ENCODE results near the gene ZBTB4.
A peak's percentile ranks its signal among the peaks of the same experiment; 100 is the strongest.

The ZBTB4 gene, protein sequence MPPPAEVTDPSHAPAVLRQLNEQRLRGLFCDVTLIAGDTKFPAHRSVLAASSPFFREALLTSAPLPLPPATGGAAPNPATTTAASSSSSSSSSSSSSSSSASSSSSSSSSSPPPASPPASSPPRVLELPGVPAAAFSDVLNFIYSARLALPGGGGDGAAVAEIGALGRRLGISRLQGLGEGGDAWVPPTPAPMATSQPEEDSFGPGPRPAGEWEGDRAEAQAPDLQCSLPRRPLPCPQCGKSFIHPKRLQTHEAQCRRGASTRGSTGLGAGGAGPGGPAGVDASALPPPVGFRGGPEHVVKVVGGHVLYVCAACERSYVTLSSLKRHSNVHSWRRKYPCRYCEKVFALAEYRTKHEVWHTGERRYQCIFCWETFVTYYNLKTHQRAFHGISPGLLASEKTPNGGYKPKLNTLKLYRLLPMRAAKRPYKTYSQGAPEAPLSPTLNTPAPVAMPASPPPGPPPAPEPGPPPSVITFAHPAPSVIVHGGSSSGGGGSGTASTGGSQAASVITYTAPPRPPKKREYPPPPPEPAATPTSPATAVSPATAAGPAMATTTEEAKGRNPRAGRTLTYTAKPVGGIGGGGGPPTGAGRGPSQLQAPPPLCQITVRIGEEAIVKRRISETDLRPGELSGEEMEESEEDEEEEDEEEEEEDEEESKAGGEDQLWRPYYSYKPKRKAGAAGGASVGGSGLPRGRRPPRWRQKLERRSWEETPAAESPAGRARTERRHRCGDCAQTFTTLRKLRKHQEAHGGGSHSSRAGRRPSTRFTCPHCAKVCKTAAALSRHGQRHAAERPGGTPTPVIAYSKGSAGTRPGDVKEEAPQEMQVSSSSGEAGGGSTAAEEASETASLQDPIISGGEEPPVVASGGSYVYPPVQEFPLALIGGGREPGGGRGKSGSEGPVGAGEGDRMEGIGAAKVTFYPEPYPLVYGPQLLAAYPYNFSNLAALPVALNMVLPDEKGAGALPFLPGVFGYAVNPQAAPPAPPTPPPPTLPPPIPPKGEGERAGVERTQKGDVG

GRCh38 chr17:7479213-7480088, at the start of gene ZBTB4:
TSS of gene ZBTB4 (minus strand) at chr17:7479631. CDS start at chr17:7466801, 12,830 bp downstream.
- peak; percentile 73 to 79 for DNase-seq

DNA sequence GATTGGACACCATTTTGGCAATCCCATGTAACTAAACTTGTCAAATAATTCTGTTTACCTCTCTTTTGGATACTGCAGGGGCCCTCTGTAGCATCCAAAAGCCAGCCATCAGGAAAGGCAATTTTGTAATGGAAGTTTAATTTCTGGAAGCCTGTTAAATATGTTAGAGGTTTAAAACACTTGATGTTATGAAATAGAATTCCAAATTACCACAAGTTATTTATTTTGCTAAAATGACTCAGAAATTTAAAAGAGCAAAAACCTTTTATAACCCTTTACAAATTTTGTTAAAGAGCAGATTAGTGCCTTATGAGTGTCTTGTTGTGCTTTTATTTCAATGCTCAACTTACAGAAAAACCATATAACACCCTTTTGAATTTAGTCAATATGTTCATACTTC, 49.4 kb upstream of the ZBTB4 start:
- DNase-seq: no peak

- DNase-seq: peak; percentile 44 to 67
Observed at GRCh38 chr17:7523033-7523432, 43.6 kb upstream of the ZBTB4 start.

- DNase-seq: no peak
Observed at GRCh38 chr17:7515911-7516610, 36.6 kb upstream of the ZBTB4 start.

- no peak for DNase-seq
Observed at GRCh38 chr17:7513850-7514419, 34.5 kb upstream of the ZBTB4 start.

DNA sequence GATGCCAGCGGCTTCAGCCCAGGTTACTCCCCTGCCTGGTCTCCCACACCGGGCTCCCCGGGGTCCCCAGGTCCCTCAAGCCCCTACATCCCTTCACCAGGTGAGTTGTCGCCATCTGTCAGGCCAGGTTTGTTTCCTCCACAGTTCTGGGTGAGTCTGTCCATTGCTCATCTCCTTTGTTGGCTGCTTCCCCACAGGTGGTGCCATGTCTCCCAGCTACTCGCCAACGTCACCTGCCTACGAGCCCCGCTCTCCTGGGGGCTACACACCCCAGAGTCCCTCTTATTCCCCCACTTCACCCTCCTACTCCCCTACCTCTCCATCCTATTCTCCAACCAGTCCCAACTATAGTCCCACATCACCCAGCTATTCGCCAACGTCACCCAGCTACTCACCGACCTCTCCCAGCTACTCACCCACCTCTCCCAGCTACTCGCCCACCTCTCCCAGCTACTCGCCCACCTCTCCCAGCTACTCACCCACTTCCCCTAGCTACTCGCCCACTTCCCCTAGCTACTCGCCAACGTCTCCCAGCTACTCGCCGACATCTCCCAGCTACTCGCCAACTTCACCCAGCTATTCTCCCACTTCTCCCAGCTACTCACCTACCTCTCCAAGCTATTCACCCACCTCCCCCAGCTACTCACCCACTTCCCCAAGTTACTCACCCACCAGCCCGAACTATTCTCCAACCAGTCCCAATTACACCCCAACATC, 33.6 kb upstream of the ZBTB4 start:
- DNase-seq: no peak

DNA sequence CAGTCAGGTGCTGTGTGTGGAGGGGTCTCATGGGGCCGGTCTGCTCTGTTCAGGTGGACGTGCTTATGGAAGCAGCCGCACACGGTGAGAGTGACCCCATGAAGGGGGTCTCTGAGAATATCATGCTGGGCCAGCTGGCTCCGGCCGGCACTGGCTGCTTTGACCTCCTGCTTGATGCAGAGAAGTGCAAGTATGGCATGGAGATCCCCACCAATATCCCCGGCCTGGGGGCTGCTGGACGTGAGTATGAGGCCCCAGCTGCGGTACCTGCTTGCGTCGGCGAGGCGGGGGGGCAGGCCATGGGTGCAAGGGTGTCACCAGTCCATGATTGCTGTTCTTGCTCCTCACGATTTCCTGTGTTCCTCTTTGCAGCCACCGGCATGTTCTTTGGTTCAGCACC, 32.7 kb upstream of the ZBTB4 start:
- no peak for DNase-seq

DNA sequence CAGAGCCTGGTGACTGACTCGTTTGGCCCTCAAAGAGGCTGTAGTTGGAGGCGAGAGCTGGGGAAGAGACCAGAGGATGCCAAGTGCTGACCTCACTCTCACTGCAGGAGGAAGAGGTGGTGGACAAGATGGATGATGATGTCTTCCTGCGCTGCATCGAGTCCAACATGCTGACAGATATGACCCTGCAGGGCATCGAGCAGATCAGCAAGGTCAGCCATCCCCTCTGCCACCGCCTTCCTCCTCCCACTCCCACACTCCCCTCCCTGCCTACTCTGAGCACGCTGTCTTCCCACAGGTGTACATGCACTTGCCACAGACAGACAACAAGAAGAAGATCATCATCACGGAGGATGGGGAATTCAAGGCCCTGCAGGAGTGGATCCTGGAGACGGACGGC, 31.7 kb upstream of the ZBTB4 start:
- DNase-seq: no peak

DNA sequence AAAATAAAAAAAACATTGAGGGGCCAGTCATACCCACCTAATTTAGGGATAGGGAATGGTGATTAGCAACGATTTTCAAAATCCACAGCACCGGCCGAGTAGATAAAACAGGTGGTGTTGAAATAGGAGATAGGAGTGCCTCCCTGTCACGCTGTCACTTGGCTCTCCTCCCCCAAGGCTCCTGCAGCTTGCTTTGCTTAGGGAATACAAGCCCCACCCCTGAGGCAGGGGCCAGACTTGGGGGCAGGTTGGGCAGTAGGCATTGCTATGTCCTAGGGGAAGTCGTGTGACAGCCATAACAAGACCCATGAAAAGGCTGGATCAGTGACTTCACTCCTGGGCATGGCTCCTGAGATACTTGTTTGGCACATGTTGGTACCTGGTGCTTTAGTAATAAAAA, 30.5 kb upstream of the ZBTB4 start:
- no peak for DNase-seq

DNA sequence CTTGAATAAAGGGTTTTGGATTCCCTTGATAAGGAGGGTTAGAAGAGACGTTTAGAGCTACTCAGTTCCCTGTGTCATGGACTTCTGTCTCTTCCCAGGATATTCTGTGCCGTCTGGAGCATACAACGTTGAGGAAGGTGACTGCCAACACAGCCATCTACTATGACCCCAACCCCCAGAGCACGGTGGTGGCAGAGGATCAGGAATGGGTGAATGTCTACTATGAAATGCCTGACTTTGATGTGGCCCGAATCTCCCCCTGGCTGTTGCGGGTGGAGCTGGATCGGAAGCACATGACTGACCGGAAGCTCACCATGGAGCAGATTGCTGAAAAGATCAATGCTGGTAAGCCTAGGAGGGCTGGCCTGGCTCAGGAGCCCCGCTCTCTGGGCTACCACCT, 29.4 kb upstream of the ZBTB4 start:
- DNase-seq: no peak

- DNase-seq: no peak
Observed at GRCh38 chr17:7508145-7508544, 28.7 kb upstream of the ZBTB4 start.

GRCh38 chr17:7503521-7503920, 24.1 kb upstream of the ZBTB4 start:
- DNase-seq: no peak

DNA sequence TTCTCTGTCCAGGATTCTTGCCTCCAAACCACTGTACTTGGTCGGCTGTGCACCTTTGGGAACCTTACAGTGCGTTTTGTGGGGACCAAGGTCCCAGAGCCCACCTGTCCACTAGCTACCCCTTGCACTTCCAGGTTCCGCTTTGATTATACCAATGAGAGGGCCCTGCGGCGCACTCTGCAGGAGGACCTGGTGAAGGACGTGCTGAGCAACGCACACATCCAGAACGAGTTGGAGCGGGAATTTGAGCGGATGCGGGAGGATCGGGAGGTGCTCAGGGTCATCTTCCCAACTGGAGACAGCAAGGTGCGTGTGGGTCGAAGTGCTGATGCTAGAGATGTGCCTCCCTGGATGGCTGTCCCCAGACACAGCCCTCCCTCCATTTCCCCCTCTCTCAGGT, 23.6 kb upstream of the ZBTB4 start:
- no peak for DNase-seq

- DNase-seq: no peak
Observed at GRCh38 chr17:7502171-7502847, 22.9 kb upstream of the ZBTB4 start.

GRCh38 chr17:7501729-7502128, 22.3 kb upstream of the ZBTB4 start:
- no peak for DNase-seq

- DNase-seq: no peak
Observed at GRCh38 chr17:7499161-7499560, 19.7 kb upstream of the ZBTB4 start.

GRCh38 chr17:7497636-7498035, 18.2 kb upstream of the ZBTB4 start:
- DNase-seq: no peak

- no peak for DNase-seq
Observed at GRCh38 chr17:7497228-7497627, 17.8 kb upstream of the ZBTB4 start.

- no peak for DNase-seq
Observed at GRCh38 chr17:7496470-7497183, 17.2 kb upstream of the ZBTB4 start.

All from CD4-positive, alpha-beta T cell treated with Interleukin-1 beta for 1 hour (primary cell).